H1 (cell line): ENCODE results near the gene TGIF1. TPM values are rescaled to one million over a fixed set of nuclear protein-coding genes. Genes with fewer than 3 reads are reported as not detected.

Source experiments
- CTCF ChIA-PET: fragments of 300-600 bp; sonication (Branson Sonifier 250); formaldehyde crosslinking; loops from one replicate; lab custom pipeline; 2021; ENCODE audit not compliant: partially characterized antibody; lab: Charles Lee
- POLR2A ChIA-PET: fragments of 300-600 bp; sonication (Branson Sonifier 250); formaldehyde crosslinking; loops from one replicate; lab custom pipeline; 2021; ENCODE audit warnings: inconsistent platforms; ENCODE audit not compliant: partially characterized antibody; lab: Charles Lee
- DNase-seq, 2 experiments: peaks; one replicate each; pipeline versions ENCODE4 v3.0.0 to v3.0.0-alpha.2; 2010 to 2022; ENCODE audit warnings: low spot score in 2 of 2, low read depth in 1 of 2, mixed read lengths in 1 of 2
- FAIRE-seq: peaks from 2 replicates; lab custom pipeline; 2011; peaks lifted over from hg19 to GRCh38; lab: Jason Lieb, UNC
- H2AFZ ChIP-seq: 2 replicates; pipeline ENCODE4 v1.8.1; 2012; ENCODE audit warnings: low read length, inconsistent platforms
- H2AK5ac ChIP-seq: 2 replicates; pipeline ENCODE4 v1.6.1; 2013; ENCODE audit warnings: low read depth, low read length
- H2BK120ac ChIP-seq: replicated peaks from 2 replicates; pipeline ENCODE3; 2013; ENCODE audit warnings: low read depth, low read length, inconsistent platforms
- H2BK12ac ChIP-seq: 2 replicates; pipeline ENCODE4 v1.6.1; 2013; ENCODE audit warnings: low read depth, low read length
- H2BK15ac ChIP-seq: 2 replicates; pipeline ENCODE4 v1.6.1; 2013; ENCODE audit warnings: low read length
- H2BK20ac ChIP-seq: 2 replicates; pipeline ENCODE4 v1.6.1; 2013; ENCODE audit warnings: low read length
- H2BK5ac ChIP-seq: 2 replicates; pipeline ENCODE4 v1.6.1; 2013; ENCODE audit warnings: low read depth, low read length
- H3K14ac ChIP-seq: 2 replicates; pipeline ENCODE4 v1.6.1; 2013; ENCODE audit warnings: inconsistent platforms; ENCODE audit not compliant: insufficient read length
- H3K18ac ChIP-seq: 2 replicates; pipeline ENCODE4 v1.6.1; 2013; ENCODE audit warnings: low read length; ENCODE audit errors: extremely low read depth
- H3K23ac ChIP-seq: 2 replicates; pipeline ENCODE4 v1.6.1; 2013; ENCODE audit warnings: inconsistent platforms; ENCODE audit not compliant: insufficient read length
- H3K23me2 ChIP-seq: 2 replicates; pipeline ENCODE4 v1.6.1; 2013; ENCODE audit warnings: low read depth, low read length
- H3K27ac ChIP-seq: 2 replicates; pipeline ENCODE4 v1.6.1; 2011; ENCODE audit warnings: low read depth, low read length, inconsistent platforms
- H3K27me3 ChIP-seq, 4 experiments: replicated peaks in 1 of 4; 1 replicate in 1 of 4; 2 replicates in 3 of 4; pipeline versions ENCODE4 v1.6.1 to v1.8.1; 2011 to 2013; ENCODE audit warnings: low read length in 3 of 4, mild to moderate bottlenecking in 3 of 4, inconsistent platforms in 2 of 4, mixed read lengths in 2 of 4, moderate library complexity in 1 of 4; ENCODE audit not compliant: control insufficient read depth in 3 of 4, insufficient read depth in 3 of 4; ENCODE audit errors: extremely low read depth in 1 of 4
- H3K36me3 ChIP-seq, 4 experiments: 2 replicates each; pipeline versions ENCODE4 v1.6.1 to v1.8.1; 2011 to 2013; ENCODE audit warnings: mild to moderate bottlenecking in 4 of 4, low read length in 3 of 4, moderate library complexity in 2 of 4, control low read depth in 1 of 4, inconsistent platforms in 1 of 4; ENCODE audit not compliant: insufficient read depth in 4 of 4, control insufficient read depth in 2 of 4
- H3K4ac ChIP-seq: replicated peaks from 2 replicates; pipeline ENCODE3; 2013; ENCODE audit warnings: low read length, low read depth, mixed read lengths, inconsistent platforms; ENCODE audit not compliant: insufficient read length
- H3K4me1 ChIP-seq, 4 experiments: replicated peaks in 1 of 4; 1 replicate in 1 of 4; 2 replicates in 3 of 4; pipeline versions ENCODE4 v1.6.1 to v1.8.1; 2011 to 2013; ENCODE audit warnings: low read length in 3 of 4, inconsistent platforms in 2 of 4, mixed read lengths in 1 of 4; ENCODE audit not compliant: insufficient read depth in 4 of 4, control insufficient read depth in 3 of 4
- H3K4me2 ChIP-seq, 2 experiments: 2 replicates each; pipeline versions ENCODE4 v1.6.1 to v1.8.1; 2011 to 2013; ENCODE audit warnings: low read depth in 2 of 2, low read length in 2 of 2, control low read depth in 1 of 2, inconsistent platforms in 1 of 2, mild to moderate bottlenecking in 1 of 2; ENCODE audit not compliant: insufficient read depth in 1 of 2
- H3K4me3 ChIP-seq, 4 experiments: fragments of 200-600, 300-600 bp in 1 of 4; sonication (generic), shearing (Covaris generic), sonication (Bioruptor Twin) in 1 of 4; 2 replicates each; pipeline versions ENCODE4 v1.5.1 to v1.8.1; 2011 to 2016; ENCODE audit warnings: low read length in 4 of 4, low read depth in 3 of 4, control low read depth in 2 of 4, inconsistent platforms in 2 of 4, mild to moderate bottlenecking in 2 of 4, mixed read lengths in 1 of 4, moderate library complexity in 1 of 4; ENCODE audit not compliant: insufficient read depth in 2 of 4; ENCODE audit errors: extremely low read depth in 1 of 4
- H3K56ac ChIP-seq: replicated peaks from 2 replicates; pipeline ENCODE3; 2013; ENCODE audit warnings: low read depth, mild to moderate bottlenecking, mixed read lengths, low read length, inconsistent platforms; ENCODE audit not compliant: insufficient read length
- H3K79me1 ChIP-seq: 2 replicates; pipeline ENCODE4 v1.6.1; 2013; ENCODE audit warnings: low read depth, low read length, control low read depth
- H3K79me2 ChIP-seq, 2 experiments: 2 replicates each; pipeline versions ENCODE4 v1.6.1 to v1.8.1; 2012 to 2013; ENCODE audit warnings: low read length in 2 of 2, mild to moderate bottlenecking in 2 of 2, inconsistent platforms in 1 of 2; ENCODE audit not compliant: insufficient read depth in 2 of 2, control insufficient read depth in 1 of 2
- H3K9ac ChIP-seq, 4 experiments: replicated peaks in 1 of 4; 1 replicate in 1 of 4; 2 replicates in 3 of 4; pipeline versions ENCODE4 v1.6.1 to v1.8.1; 2011 to 2013; ENCODE audit warnings: low read depth in 3 of 4, low read length in 3 of 4, control low read depth in 2 of 4, mild to moderate bottlenecking in 2 of 4, moderate library complexity in 2 of 4, inconsistent platforms in 1 of 4; ENCODE audit errors: extremely low read depth in 1 of 4
- H3K9me3 ChIP-seq, 2 experiments: 2 replicates each; pipeline versions ENCODE4 v1.6.1 to v1.8.1; 2012 to 2013; ENCODE audit warnings: mild to moderate bottlenecking in 2 of 2, moderate library complexity in 2 of 2, control low read depth in 1 of 2, inconsistent platforms in 1 of 2, low read depth in 1 of 2, low read length in 1 of 2, mixed read lengths in 1 of 2; ENCODE audit not compliant: insufficient read depth in 2 of 2
- H4K20me1 ChIP-seq, 2 experiments: replicated peaks in 1 of 2; 2 replicates each; pipeline versions ENCODE3 to v1.8.1; 2011 to 2013; ENCODE audit warnings: inconsistent platforms in 2 of 2, low read length in 2 of 2, mild to moderate bottlenecking in 1 of 2; ENCODE audit not compliant: insufficient read depth in 2 of 2, control insufficient read depth in 1 of 2
- H4K5ac ChIP-seq: 2 replicates; pipeline ENCODE4 v1.6.1; 2013; ENCODE audit warnings: low read length, low read depth, mixed read lengths, inconsistent platforms; ENCODE audit not compliant: insufficient read length
- H4K8ac ChIP-seq: 2 replicates; pipeline ENCODE4 v1.8.0; 2013; ENCODE audit warnings: mild to moderate bottlenecking, moderate library complexity, low read length, inconsistent platforms; ENCODE audit not compliant: insufficient read depth; ENCODE audit errors: extremely low read depth
- H4K91ac ChIP-seq: replicated peaks from 2 replicates; pipeline ENCODE3; 2013; ENCODE audit warnings: low read length, mixed read lengths, inconsistent platforms; ENCODE audit not compliant: insufficient read length
- ATF2 ChIP-seq: IDR thresholded peaks from 2 replicates; pipeline ENCODE4 v1.6.1; 2012; ENCODE audit warnings: low read length, inconsistent platforms
- BACH1 ChIP-seq: IDR thresholded peaks from 2 replicates; pipeline ENCODE4 v1.6.1; 2012; ENCODE audit warnings: low read length, improper control_type of control experiment
- CBX8 ChIP-seq: fragments of 300-800, 300-1000 bp; sonication (generic); IDR thresholded peaks from 2 replicates; pipeline ENCODE4 v1.7.1; 2016; ENCODE audit warnings: low read depth, low read length, borderline replicate concordance
- CEBPB ChIP-seq: IDR thresholded peaks from 2 replicates; pipeline ENCODE4 v1.6.1; 2012; ENCODE audit warnings: low read depth, low read length
- CTBP2 ChIP-seq: IDR thresholded peaks from 2 replicates; pipeline ENCODE4 v1.7.0; 2011; ENCODE audit warnings: borderline replicate concordance, mild to moderate bottlenecking, moderate library complexity, mixed read lengths, low read length; ENCODE audit not compliant: insufficient read depth, insufficient read length
- EGR1 ChIP-seq: IDR thresholded peaks from 2 replicates; pipeline ENCODE4 v1.6.1; 2011; ENCODE audit warnings: low read depth, low read length, borderline replicate concordance
- KDM1A ChIP-seq: fragments of 200-600, 300-600 bp; sonication (generic); IDR thresholded peaks from 2 replicates; pipeline ENCODE4 v1.7.1; 2016; ENCODE audit warnings: mild to moderate bottlenecking, low read length, borderline replicate concordance
- KDM4A ChIP-seq: IDR thresholded peaks from one replicate; pipeline ENCODE4 v1.7.1; 2012; ENCODE audit warnings: low read depth, mild to moderate bottlenecking, moderate library complexity, low read length, inconsistent platforms; ENCODE audit not compliant: severe bottlenecking
- KDM5A ChIP-seq: fragments of 200-600 bp; IDR thresholded peaks from 2 replicates; pipeline ENCODE4 v1.7.1; 2012; ENCODE audit warnings: mild to moderate bottlenecking, low read length, inconsistent platforms, mixed read lengths
- SAP30 ChIP-seq: fragments of 300-600 bp; sonication (generic); IDR thresholded peaks from 2 replicates; pipeline ENCODE4 v1.7.1; 2012; ENCODE audit warnings: low read length, moderate library complexity, mild to moderate bottlenecking, inconsistent platforms; ENCODE audit not compliant: insufficient read depth, insufficient replicate concordance
- USF2 ChIP-seq: IDR thresholded peaks from 2 replicates; pipeline ENCODE4 v1.6.1; 2011; ENCODE audit warnings: low read length, improper control_type of control experiment
- WGBS, 2 experiments: shearing (Covaris generic) in 1 of 2; methylation state at CpG; one replicate each; pipeline versions ENCODE4 v1.1.6 to v1.1.7; 2013 to 2015; ENCODE audit warnings: low lambda C conversion rate in 2 of 2, mixed read lengths in 2 of 2, inconsistent platforms in 1 of 2, low coverage in 1 of 2, missing lambda C conversion rate in 1 of 2; ENCODE audit not compliant: insufficient replicate concordance in 2 of 2, insufficient coverage in 1 of 2, insufficient read length in 1 of 2; ENCODE audit errors: extremely low coverage in 1 of 2, missing lambda C conversion rate in 1 of 2; 5-methylcytosine and 5-hydroxymethylcytosine counted together
- polyA plus RNA-seq, 7 experiments: library from polyadenylated mRNA; depleted of rRNA in 3 of 7; stranded (reverse) in 5 of 7; unstranded in 2 of 7; fragments of >200 nt in 5 of 7; fragments of 200-250 nt in 2 of 7; gene quantifications; 1 replicate in 5 of 7; 2 replicates in 1 of 7; 4 replicates in 1 of 7; pipeline versions ENCODE4 v1.2.1 to v1.2.3, GENCODE V29; 2011 to 2013; ENCODE audit warnings: missing spikeins in 2 of 7, mixed read lengths in 2 of 7
- total RNA-seq: library from RNA; stranded (reverse); fragmentation: NEBNext Ultra II Directional; extraction: Animal tissue kit (Norgen Biotek cat#: 25700); gene quantifications from 2 replicates; pipeline ENCODE4 v1.2.1, GENCODE V29; 2021

Gene TGIF1
- total and polyA plus RNA-seq, 2 of the 8 experiments (the other 6 are each of a cell fraction or from before 2014, with no cell fraction given): 256 to 262 TPM

GRCh38 chr18:3425446-3425845, 24.5 kb upstream of the TGIF1 start:
- H2AK5ac ChIP-seq: no peak overlapping the region
- ChIA-PET CTCF (no interaction called here), POLR2A (interaction anchor here (1.0 kb wide), 1 partner anchor 22 kb away, joined by 3 read pairs; no protein-coding TSS in a partner anchor)
- no peaks in the 10 kb centered on the region for H3K36me3 ChIP-seq
- no peak overlapping the region for H3K14ac ChIP-seq
- no peak overlapping the region for H3K23ac ChIP-seq
- FAIRE-seq (no peak), DNase-seq (no peak)
- no peak overlapping the region for H4K5ac ChIP-seq
- no peaks in the 10 kb centered on the region for H3K27me3 ChIP-seq
- H2BK20ac ChIP-seq: no peak overlapping the region
- no peak overlapping the region; a peak in 1 of 7 replicates for H3K9ac ChIP-seq
- H3K18ac ChIP-seq: no peak overlapping the region
- no peak overlapping the region for H3K56ac ChIP-seq
- no peak overlapping the region for H3K27ac ChIP-seq
- 0 out of 2 replicates have a peak overlapping the region, but pooled peaks have one; percentile 11 for H4K8ac ChIP-seq
- 83% methylated on average over 6 of the region's 6 CpGs; no CpG with 5 or more reads in 1 of the 2 experiments for WGBS, 2 experiments
- H3K9me3 ChIP-seq: no peaks in the 10 kb centered on the region
- H3K4me1 ChIP-seq: no peaks in the 10 kb centered on the region
- H3K79me1 ChIP-seq: no peaks in the 10 kb centered on the region
- H2BK5ac ChIP-seq: no peak overlapping the region
- H2BK12ac ChIP-seq: no peak overlapping the region
- H4K20me1 ChIP-seq: no peaks in the 10 kb centered on the region
- H2BK120ac ChIP-seq: no peak overlapping the region
- peak overlapping the region; percentile 22 for H4K91ac ChIP-seq
- H3K79me2 ChIP-seq: no peaks in the 10 kb centered on the region
- H3K4ac ChIP-seq: no peak overlapping the region
- no peak overlapping the region; the same call in 1 of the 2 replicates for H2AFZ ChIP-seq
- no peaks in the 10 kb centered on the region for H3K23me2 ChIP-seq
- no peak overlapping the region for H3K4me2 ChIP-seq
- no peak overlapping the region for H2BK15ac ChIP-seq
- no peak overlapping the region for H3K4me3 ChIP-seq
- TF ChIP-seq BACH1 (no peak), CEBPB (no peak), KDM4A (no peak), ATF2 (no peak), CTBP2 (no peak), KDM1A (no peak), SAP30 (no peak), EGR1 (no peak), USF2 (no peak), CBX8 (no peak), KDM5A (no peak)
